HG03469 (cell line): ENCODE results near the gene PAK2.
"Not testable (repeated sequence)": the region's sequence is repeated elsewhere in the genome, so short reads cannot be mapped to it uniquely, and the experiment has no call there.

Experiments
- ATAC-seq: cut with Tn5 transposase; IDR thresholded peaks from one replicate; pipeline ENCODE4 v1.9.1; 2021; ENCODE audit warnings: mild to moderate bottlenecking, moderate library complexity, moderate number of reproducible peaks; ENCODE audit not compliant: unreplicated experiment

Gene PAK2

GRCh38 chr3:196842567-196843434, 103.1 kb downstream of the PAK2 start:
- ATAC-seq, result no peak

- no peak for ATAC-seq
These were observed 103.9 kb downstream of the PAK2 start for GRCh38 chr3:196843435-196844110.

GRCh38 chr3:196844235-196845219, 104.9 kb downstream of the PAK2 start:
- ATAC-seq, result not testable (repeated sequence)

GRCh38 chr3:196848375-196848774, 108.7 kb downstream of the PAK2 start:
- not testable (repeated sequence) for ATAC-seq

- ATAC-seq, result no peak
These were observed 109.6 kb downstream of the PAK2 start for GRCh38 chr3:196849180-196849741.

- ATAC-seq, result not testable (repeated sequence)
These were observed 123.3 kb downstream of the PAK2 start for GRCh38 chr3:196863000-196863399.

- ATAC-seq, result no peak
These were observed 127.5 kb downstream of the PAK2 start for GRCh38 chr3:196867155-196867506.

GRCh38 chr3:196867507-196868296, 128.0 kb downstream of the PAK2 start, which contains the start of gene SENP5:
SENP5 (plus strand) TSS chr3:196867920; CDS start chr3:196885182, 17,262 bp downstream.
- peak; percentile 78 for ATAC-seq

GRCh38 chr3:196868297-196868661, 128.6 kb downstream of the PAK2 start:
- peak; percentile 16 for ATAC-seq

GRCh38 chr3:196872316-196872715, 132.7 kb downstream of the PAK2 start:
- no peak for ATAC-seq

- not testable (repeated sequence) for ATAC-seq
These were observed 134.9 kb downstream of the PAK2 start for GRCh38 chr3:196874511-196875094.

GRCh38 chr3:196875258-196875657, 135.6 kb downstream of the PAK2 start:
- ATAC-seq, result no peak
